Cerebellar cortex (tissue), 1 donor: ENCODE measurements around the gene ANXA2R.

Experiments used
- DNase-seq: peaks from one replicate; pipeline ENCODE4 v3.0.0-alpha.2; 2015; ENCODE audit warnings: low spot score

The ANXA2R gene

GRCh38 chr5:43000111-43000840 lies 39.8 kb downstream of the ANXA2R start:
- no peak for DNase-seq

DNA sequence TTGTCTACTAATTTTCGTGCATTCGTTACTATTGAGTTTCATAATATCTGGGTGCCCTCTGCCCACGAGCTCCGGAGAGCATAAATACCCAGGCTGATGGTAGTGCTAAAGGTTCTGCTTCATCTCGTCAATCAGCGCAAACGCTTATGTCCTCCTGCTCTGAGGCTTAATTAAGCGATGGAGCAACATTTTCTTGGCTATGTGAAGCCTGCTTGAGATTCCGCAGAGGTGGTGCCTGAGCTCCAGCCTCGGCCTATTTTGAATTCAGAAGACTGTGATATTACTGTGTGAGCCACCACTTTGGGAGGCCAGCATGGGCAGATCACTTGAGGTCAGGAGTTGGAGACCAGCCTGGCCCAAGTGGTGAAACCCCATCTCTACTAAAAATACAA lies 44.8 kb downstream of the ANXA2R start:
- DNase-seq, result no peak

- peak; percentile 74 for DNase-seq
These were observed 45.4 kb downstream of the ANXA2R start for GRCh38 chr5:42994555-42995359.

DNA sequence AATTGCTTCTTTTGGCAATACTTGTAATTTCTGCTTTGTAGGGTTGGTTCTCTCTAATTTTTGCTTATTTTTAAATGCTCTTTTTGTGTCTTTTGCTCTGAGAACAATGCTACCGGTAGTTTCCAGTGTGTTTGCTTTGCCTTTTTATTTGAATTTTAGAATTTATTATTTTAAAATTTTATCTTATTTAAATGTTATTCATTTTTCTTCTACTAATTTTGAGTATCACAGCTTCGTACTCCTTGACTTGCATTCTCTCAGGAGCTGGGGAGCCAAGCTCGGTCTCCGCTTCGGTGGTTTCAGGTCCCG lies 45.9 kb downstream of the ANXA2R start:
- DNase-seq, result no peak

DNA sequence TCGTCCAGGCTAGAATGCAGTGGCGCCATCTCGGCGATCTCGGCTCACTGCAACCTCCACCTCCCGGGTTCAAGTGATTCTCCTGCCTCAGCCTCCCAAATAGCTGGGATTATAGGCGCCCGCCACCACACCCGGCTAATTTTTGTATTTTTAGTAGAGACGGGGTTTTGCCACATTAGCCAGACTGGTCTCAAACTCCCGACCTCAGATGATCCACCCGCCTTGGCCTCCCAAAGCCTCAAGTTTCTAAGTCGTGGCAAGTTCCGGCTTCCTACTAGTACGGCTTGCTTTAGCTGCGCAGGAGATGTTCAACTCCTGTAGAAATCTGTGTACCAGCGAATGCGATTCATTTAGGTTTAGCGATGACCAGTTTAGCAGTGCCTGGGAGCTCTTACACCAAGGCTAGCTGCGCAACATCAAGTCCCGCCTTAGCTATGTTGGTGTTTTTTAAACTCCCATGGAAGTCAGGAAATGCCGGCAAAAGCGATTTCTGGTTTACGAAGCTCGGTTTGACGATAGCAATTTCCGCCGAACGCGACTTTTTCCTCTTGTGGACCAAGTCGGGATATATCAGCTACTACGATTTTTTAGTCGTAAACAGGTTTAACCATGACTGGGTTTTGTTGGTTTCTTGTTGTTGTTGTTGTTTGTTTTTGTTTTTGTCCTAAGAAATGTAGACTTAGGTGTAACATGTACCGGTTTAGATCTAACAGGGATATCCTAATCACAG lies 46.4 kb downstream of the ANXA2R start:
- no peak for DNase-seq

- no peak for DNase-seq
These were observed 47.8 kb downstream of the ANXA2R start for GRCh38 chr5:42992088-42992879.

- no peak for DNase-seq
These were observed 48.6 kb downstream of the ANXA2R start for GRCh38 chr5:42991404-42992087.

DNA sequence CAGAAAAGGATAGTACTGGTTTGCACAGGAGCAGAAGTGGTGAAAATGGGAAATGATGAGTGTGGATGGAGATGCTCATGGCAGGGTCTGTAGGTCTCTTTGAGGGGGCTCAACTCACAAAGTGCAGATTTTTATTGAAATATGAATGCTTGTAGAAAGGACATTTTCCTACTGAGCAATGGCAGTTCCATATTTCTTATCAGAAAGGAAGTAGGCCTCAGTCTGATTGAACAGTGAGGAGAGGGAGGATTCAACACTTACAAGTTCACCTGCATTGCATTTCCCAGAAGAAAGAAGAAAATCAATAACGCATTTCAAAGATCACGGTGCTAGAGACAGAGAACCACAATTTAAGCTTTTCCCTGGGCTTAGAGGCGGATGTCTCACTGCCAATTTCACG lies 49.2 kb downstream of the ANXA2R start:
- DNase-seq, result no peak
